GM21737 (cell line): ENCODE results near the gene MAP1LC3B.

Source experiments
- ATAC-seq: cut with Tn5 transposase; IDR thresholded peaks from one replicate; pipeline ENCODE4 v1.9.1; 2021; ENCODE audit warnings: mild to moderate bottlenecking, moderate library complexity; ENCODE audit not compliant: unreplicated experiment

The MAP1LC3B gene

DNA sequence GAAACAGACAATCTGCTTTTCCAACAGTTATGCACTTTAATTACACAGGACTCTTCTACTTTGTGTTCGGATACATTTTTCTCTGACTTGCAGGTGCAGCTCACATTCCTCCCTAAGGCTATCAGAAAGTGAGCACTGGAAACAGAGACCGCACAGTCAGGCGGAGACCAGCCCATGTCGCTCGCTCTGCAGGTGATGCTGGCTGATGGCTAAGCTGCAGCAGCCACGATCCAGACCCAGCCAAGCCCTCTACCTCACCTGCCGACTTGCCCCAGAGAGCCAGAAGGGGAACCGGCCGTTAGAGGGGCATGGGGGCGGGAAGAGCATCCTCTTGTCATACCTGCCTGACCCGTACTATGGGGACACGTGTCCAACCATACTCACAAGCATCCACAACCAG, 33.8 kb downstream of the MAP1LC3B start:
- no peak for ATAC-seq

DNA sequence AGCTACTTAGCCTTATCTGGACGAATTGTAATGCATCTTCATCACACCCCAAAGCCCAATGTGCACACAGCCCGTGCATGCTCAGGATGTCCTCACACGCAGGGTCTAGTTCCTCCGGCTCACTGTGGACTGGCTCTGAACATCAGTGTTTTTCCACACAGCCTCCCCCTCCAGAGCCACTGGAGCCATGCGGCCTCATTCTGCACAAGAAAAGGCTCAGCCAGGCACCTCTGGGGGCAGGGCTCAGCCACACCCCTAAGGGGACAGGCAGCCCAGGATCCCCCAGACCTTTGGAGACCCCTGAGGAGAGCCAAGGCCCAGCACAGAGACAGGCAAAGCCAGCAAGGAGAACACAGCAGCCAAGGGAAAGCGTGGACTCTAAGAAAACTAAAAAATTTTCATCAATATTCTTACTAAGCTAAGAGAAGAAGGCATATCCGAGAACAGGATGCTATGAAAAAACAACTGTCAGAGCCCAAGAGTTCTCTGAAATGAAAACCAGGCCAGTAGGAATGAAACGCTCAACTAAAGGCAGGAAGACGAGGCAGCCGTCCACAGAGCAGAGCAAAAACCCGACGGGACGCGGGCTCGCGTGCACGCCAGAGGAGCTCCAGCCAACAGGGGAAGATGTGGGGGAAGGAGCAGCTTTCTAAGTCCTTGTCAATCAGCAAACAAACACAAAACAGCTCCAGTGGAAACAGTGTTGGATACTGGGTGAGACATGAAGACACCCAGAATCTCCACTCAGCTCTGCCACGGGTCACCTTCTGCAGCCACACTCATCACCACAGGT, 34.5 kb downstream of the MAP1LC3B start:
- ATAC-seq = no peak

DNA sequence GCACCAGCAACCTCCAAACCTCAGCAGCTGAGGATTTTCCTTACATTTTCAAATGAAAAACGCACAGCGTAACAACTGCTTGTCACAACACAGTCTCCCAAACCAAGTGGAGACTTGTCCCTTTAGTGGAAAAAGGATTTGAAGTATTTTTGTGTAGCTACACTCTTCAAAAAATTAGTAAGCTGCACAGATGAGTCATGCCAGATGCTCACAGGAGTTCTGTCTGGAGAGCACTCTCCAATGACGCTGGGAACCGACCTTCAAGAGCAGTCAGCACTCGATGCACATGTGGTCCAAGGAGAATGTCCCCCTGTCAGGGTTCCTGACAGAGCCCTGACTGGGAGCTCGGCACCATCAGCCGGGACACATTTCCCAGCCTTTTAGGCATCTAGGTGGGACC, 39.8 kb downstream of the MAP1LC3B start:
- ATAC-seq = no peak

DNA sequence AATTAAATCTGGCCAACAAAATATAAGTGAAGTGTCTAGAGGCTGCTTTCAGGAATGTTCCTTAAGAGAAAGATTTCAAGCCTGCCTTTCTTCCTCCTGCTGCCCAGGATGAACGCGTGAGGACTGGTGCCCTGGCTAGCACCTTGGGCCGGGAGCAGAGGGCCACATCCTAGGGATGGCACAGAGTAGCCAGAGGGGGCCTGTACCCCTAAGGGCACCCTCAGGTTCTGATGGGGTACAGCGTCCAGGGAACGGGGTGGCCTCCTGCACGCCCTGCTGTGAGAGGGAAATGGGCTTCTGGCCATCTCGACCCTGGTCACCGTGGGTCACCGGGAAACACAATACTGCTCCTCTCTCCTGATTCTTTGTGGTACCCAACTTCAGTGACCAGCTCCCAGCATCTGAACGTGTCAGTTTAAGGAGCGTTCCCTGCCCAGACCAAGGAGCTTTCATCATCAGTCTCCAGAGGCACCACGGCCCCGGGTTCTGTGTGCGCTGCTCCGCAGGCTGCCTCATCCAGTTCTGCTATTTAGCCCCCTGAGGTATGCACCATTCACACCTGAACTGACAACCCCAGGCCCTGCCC, 40.3 kb downstream of the MAP1LC3B start:
- no peak for ATAC-seq

DNA sequence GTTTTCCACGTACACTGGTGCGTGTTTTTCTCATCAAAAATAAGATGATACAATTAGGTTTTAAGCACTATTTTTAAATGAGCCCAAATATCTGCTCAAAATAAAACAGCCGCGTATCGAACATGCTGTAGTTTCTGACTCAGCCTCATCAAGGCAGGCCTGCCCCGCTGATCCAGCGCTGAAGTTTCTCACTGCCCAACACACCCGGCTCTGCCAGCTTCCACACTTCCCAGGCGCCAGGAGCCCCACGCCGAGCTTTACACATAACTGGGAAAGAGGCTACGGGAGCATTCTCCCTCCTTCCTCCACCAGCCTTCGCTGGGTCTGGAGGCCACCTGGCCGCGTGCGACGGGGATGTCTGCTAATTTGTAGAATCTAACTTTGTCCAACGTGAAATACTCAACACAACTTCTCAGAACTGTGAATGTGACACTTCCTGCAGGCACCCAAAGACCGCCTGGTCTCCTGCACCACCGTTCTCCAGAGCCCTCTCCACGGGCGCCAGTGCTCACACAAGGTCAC, 42.1 kb downstream of the MAP1LC3B start:
- no peak for ATAC-seq

DNA sequence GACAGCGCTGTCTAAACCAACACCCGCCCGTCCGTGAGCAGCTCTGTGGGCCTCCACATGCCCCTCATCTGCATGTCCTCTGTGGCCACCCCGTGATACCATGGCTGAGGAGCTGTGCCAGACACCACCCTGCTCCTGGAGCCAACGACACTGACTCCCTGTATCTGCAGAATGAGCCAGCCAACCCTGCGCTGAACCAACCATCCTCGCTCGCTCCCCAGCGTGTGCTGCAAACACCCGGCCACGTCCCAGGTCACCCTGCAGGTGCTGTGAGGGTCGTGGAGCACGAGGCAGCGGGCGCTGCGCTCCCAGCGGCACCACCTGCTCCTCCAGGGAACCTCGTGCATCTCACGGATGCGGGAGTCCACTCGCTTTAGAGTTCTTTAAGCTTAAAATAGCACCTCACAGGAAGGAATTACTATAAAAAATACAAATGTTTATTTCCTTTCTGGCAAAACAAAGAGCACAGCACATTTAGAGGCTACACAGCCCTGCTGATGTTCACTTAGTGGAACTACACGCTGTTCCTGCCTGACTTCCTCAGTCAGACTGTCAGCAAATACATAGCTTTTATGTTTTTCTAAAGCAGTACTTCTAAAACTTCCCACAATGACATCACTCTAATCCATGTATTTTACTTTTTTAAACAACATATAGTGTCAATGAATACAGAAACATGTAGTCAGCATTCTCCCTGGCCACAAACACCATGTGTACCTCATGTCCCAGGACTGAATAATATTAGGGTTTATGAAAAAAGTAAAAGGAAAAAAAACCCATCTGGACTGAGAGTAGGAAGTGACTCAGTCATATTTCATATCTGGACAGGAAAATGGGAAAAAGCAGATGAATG, 43.5 kb downstream of the MAP1LC3B start:
- no peak for ATAC-seq

DNA sequence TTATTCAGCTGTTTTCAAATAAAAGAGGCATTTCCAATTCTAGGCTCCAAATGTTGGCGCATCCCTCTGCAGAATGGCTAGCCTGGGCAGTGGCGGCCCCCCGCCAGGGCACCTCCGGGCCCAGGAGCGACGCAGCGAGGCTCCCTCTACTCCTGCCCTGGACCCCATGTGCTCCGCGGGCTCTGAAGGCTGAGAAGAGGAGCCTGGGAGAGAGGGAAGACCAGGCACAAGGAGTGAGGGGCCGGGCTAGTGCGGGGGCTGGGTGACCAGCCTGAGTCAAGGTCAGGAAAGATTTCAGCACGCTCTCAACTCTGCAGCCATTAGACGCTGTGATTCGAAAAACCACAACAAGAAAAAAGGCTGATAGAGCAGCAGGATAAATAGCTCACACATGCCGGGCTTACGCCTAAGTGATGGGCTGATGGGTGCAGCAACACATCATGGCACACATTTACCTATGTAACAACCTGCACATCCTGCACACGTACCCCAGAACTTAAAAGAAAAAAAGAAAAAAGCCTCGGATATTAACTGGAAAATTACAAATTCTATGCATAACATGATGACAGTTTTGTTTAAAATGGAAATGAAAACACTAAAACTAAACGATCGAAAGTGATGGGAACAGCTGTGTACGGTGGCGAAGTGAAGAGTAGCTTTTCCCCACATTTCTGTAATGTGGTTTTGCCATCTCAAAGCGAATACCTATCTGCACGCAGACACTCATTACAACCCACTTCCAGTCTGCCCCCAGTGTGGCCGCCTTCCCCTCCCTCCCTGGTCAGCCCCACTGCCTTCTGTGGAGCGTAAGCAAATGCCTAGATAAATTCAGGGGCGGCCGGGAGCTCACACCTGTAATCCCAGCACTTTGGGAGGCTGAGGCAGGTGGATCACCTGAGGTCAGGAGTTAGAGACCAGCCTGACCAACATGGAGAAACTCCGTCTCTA, 44.4 kb downstream of the MAP1LC3B start:
- ATAC-seq = no peak

DNA sequence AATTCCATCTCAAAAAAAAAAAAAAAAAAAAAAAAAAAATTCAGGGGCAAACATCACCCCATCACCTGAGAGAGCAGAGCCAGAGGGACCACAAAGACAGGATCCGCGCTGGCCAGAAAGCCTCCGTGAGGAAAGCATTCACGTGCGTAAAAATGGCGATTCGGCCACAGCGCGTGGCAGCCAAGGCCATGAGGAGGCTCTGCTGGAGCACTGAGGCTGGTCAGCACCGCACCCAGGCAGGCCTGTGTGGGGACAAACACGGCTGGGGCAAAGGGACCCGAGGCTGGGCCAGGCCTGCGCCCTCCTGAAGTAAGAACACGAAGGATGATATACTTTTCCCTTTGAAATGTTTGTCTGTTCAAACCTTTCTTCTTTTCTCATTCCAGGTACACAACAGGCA, 45.2 kb downstream of the MAP1LC3B start:
- ATAC-seq = no peak

DNA sequence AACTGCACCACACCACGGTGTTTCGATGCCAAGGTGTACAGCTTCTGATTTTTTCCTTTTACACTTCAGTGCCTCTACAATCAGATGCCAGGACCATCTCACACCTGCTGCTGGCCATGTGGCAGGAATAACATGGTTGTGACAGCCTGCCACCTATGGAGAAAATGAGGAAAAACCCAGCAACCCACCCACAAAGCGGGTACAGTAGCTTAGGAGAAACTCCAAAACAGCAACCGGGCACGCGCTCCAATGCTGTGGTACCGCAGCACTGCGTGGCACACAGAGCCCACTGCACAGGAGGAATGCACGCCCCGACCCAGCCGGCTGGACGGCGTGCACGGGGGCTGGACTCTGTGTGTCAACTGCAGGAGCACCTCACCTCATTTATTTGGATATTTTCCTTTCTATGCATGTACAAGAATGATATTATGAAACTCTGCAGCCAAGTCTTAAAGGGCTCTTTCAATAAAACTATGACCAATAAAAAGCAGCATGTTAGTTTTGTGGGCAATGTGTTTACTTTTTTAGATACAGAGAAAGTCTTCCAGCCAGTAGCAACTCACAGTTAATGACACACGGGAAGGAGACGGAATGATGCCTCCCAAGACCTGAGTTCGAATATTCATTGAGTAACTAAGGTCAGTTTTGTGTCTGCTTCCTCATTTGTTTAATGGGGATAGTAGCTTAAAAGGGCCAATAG, 45.9 kb downstream of the MAP1LC3B start:
- no peak for ATAC-seq

DNA sequence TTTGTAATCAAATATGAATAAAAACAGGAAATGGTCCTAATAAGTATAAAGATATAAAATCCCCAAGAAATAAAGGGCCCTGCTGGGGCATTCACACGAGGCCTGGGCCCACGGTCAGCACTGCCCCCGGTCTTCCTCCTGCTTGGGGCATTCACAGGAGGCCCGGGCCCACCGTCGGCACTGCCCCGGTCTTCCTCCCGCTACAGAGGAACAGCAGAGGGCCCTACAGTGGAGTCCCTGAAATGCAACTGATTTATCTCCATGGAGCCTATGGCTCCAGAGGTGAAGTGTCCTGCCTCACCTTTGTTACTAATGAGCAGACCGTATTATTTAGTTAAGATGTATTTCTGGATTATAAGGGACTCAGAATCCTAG, 46.5 kb downstream of the MAP1LC3B start:
- ATAC-seq = no peak

DNA sequence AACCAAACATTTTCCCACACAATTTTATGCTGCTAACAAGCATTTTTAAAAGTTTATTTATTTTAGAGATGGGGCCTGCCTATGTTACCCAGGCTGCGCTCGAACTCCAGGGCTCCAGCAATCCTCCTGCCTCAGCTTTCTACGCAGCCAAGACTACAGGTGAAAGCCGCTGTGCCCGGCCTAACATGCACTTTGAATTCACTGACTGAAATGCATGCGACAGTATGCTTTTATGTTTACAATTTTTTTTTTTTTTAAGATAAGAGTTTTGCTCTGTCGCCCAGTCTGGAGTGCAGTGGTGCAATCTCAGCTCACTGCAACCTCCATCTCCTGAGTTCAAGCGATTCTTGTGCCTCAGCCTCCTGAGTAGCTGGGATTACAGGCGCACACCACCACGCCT, 47.8 kb downstream of the MAP1LC3B start:
- no peak for ATAC-seq

DNA sequence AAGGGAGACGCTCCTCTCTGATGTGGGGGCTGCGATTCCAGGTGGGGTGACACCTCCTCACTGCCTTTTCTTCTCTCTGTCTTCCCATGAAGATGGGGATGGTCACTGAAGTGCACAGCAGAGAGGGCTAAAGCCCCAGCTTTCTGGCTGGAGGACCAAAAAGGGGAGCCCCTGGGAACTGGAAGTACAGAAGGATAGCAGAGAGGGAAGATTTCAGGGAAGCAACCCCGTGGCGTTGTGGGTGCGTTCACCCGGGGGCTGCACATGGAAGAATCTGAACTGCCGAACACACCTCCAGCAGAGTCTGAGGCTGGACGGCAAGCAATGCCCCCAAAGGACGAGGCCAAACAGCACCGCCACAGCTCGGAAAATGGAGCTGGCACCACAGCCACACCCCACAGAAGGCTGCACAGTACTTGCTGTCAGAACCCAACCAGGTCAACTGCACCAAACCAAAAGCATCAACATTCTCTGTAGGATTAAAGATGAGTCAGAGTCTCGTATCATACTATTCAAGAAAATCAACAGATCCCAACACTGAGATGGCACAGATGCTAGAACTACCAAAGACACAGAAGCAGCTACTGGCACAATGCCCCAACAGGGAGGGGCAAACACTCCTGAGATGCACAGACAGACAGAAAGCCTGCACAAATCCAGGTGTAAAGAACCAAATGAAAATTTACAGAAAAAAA, 49.9 kb downstream of the MAP1LC3B start:
- no peak for ATAC-seq

DNA sequence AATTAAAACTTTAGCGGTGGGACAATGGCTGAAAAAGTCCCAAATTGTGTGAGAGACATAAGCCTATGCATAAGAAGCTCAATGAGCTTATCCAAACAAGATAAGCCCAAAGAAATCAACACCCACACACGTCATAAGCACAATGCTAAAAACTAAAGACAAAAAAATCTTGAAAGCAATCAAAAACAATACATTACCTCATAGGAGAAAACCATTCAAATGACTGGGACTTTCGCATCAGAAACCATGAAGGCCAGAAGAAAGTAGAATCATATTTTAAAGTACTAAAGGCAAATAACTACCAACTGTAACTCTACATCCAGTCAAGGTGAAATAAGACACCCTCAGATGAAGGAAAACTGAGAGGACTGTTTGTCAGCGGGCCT, 50.4 kb downstream of the MAP1LC3B start:
- no peak for ATAC-seq

DNA sequence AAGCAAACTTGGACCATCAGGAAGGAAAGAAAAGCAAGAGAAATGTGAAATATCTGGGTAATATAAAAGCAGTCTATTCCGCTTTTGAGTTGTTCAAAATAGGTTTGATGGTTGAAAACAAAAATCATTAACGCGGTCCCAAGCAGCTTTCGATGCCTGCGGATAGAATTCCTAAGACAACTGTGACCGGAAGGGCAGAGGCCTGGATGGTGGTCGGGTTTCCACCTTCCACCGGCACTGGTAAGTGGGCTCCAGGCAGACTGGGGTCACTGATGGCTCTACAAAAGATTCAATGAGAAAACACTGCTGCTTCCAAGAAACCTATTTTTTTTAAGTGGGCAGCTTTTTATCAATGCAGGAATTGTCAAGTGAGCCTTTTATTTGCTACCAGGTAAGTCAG, 50.9 kb downstream of the MAP1LC3B start:
- ATAC-seq = no peak

DNA sequence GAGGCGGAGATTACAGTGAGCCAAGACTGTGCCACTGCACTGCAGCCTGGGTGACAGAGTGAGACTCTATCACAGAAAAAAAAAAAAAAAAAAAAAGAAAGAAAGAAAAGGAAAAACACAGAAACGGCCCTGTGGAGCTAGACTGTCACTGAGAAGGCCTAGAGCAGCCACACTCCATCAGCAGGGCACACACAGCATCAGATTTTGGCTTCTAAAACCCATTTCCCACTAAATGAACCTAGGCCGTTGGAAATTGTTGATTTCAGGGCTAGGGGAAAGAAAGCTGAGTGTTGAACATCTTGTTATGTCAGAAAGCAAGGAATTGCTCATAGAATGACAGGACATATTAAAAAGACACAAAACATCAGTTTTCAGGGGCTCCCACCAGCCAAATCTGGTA, 51.8 kb downstream of the MAP1LC3B start:
- no peak for ATAC-seq

DNA sequence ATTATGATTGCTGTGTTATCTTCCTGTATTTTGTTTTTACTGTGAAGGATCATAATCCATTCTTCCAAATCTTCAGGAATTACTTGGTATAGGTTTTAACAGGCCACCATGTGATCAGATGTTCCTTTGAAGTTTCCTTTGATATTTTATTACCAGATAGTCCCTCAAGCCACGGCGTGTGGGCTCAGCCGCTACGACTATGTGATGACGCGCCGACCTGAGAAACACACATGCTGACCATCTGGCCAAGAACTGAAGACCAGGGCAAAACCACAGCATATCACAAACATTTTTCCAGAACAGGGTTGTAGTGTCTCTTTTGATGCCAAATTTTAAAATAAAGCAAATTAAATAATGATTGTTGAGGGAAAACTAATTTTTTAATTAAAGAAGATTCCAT, 53.4 kb downstream of the MAP1LC3B start:
- no peak for ATAC-seq

DNA sequence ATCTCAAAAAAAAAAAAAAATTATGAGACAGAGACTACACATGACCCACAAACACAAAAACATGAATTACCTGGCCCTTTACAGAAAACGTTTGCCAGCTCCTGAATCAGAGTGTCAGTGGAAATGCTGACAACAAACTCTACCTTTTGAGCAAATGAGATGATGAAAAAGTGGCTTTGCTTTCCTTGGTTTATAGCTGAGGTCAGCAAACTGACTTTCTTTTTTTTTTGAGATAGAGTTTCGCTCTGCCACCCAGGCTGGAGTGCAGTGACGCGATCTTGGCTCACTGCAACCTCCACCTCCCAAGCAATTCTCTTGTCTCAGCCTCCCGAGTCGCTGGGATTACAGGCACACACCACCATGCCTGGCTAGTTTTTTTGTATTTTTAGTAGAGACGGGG, 54.3 kb downstream of the MAP1LC3B start:
- ATAC-seq = no peak

DNA sequence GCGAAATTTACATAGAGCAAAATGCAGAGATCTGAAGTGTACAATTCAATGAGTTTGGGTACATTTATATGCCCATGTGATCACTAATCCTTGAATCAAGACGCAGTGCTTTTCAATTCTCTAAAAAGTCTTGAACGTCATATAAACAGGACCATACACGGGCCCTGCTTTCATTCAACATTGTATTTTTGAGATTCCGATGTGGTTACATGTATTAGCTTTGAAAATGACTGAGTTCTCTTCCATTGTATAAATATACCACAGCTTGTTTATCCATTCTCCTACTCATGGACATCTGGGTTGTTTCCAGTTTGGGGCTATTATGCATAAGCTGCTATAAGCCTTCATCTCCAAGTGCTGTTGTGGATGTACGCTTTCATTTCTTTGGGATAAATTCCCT, 55.2 kb downstream of the MAP1LC3B start:
- ATAC-seq = no peak

DNA sequence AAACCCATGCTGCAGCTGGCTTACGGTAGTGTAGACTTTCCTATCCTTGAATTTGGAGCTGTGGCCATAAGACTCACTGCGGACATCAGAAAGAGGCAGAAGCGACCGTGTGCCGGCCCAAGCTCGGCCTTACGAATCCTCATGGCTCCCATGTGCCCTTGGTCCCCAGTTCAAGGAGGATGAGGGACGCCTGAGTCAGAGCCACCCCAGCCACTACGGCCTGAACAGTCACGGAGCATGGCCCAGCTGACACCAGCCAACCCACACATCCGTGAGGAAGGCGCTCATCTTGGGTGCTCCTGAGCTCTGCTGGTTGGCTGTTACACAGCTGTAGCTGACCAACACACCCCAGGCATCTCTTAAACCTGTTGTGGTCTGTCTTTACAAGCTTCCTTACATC, 56.7 kb downstream of the MAP1LC3B start:
- ATAC-seq = no peak
